HG02943 (cell line): ENCODE data around the gene GOLGA1.

Experiments
- ATAC-seq: cut with Tn5 transposase; IDR thresholded peaks from one replicate; pipeline ENCODE4 v1.9.1; 2021; ENCODE audit warnings: mild to moderate bottlenecking, low read depth, moderate library complexity; ENCODE audit not compliant: unreplicated experiment

GOLGA1 gene

DNA sequence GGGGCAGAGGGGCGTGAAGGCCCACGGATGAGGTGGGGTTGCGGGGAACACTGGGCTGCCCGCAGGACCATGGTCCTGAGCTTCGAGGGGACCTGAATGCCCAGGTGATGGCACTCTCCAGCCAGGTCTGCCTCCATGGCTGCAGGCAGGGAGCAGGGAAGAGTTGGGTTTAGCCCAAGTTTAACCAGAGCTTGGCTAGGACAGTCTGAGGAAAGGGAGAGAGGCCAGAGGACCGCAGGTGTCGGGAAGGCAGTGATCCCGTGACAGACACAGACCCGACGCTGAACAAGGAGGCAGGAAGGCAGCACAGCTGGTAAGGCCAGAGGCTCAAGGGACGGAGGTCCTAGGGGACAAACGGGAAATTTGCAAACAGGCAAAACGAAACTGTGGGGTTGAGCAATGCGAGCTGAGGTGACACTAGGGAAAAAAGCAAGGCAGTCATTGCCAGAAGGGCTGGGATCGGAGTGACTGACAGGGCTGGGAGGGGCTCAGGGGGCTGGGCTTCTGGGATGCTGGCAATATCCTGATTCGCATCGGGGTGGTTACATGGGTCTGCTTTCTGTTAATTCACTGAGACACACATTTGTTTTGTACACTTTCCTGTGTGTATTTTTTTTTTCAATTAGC is 53.9 kb downstream of the GOLGA1 start:
- ATAC-seq: no peak

GRCh38 chr9:124886461-124886860 is 54.4 kb downstream of the GOLGA1 start:
- ATAC-seq: no peak

- ATAC-seq: no peak
These were observed 55.3 kb downstream of the GOLGA1 start for GRCh38 chr9:124885551-124885950.

DNA sequence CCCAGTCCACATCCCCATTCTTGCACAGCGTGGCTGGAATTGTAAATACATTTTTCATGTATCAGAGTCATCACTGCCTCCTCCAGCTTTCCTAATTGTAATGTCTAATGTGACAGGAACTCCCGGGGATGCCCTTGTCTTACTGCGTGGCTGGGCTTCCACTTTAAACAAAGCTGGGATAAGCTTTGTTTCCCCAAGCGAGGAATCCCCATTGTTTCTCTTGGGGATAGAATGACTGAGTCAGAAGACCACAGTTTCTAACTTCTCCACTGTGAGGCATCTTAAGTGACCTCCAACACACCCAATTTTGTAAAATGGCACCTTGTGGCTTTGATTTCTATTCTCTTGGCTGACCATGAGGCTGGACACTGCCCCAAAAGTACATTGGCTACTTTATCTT is 56.5 kb downstream of the GOLGA1 start:
- no peak for ATAC-seq

- no peak for ATAC-seq
These were observed 58.7 kb downstream of the GOLGA1 start for GRCh38 chr9:124882231-124882630.

DNA sequence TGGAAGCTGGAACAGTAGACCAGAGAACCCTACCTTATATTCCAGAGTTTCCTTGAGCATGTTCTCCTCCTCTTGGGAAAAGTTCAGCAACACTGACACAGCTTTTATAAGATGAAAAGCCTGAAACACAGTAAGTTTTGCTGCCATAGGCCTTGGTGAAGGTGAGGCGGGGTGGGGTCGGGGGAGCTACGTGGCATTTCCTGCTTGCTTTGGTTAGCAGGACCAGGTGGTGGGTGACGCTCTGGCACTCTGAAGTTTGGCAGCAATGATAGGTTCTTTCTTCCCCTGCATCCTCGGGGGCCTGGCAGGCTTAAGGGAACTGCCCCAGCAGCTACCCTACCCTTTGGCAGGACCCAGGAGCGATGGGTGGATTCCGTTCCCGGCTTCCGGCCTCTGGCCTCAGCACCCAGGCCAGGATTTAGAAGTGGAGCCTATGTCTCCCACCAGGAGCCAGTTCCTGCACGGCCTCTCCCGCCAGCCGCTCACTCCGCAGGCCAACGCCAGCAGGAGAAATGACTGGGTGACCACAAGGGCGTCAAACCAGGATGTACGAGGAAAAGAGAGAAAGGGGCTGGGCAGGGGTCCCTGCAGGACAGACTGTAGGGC is 59.6 kb downstream of the GOLGA1 start:
- no peak for ATAC-seq

GRCh38 chr9:124880501-124880900 is 60.4 kb downstream of the GOLGA1 start:
- ATAC-seq: no peak

DNA sequence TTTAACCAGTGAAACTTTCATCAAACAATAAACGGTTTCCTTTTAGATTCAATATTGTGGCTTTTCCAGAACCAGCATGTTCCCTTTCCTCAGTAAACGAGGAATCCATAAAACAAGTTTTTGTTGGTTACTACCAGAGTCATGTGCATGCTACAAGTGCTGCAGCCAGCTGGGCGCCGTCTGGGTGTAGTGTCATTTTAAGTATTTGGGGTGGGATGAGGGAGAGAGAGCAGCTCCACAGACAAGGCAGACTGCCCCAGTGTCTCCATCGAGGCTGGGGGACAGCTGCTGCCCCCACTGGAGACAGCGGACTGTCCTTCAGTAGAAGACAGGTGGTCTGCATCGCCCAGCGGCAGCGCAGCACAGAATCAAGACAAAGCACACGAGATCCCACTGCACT is 61.7 kb downstream of the GOLGA1 start:
- ATAC-seq: no peak

DNA sequence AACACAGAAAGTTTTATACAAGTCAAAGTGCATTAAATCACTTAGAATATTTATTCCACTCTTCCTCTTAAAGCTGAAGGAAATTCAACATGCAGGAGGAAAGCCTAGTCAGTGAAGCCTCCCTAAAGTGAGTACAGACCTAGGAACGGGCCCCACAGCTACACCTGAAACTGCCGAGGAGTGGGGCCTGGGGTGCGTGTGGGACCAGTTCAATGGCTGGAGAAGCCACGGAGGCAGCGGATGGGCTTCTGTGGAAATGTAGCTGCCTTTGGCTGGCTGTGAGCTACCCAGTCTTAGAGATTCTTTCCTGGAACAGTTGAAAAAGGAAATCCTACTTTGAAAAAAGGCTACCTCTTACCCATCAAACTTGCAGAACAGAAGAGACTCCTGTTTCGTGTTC is 62.4 kb downstream of the GOLGA1 start:
- no peak for ATAC-seq

- ATAC-seq: no peak
These were observed 62.9 kb downstream of the GOLGA1 start for GRCh38 chr9:124878021-124878420.

DNA sequence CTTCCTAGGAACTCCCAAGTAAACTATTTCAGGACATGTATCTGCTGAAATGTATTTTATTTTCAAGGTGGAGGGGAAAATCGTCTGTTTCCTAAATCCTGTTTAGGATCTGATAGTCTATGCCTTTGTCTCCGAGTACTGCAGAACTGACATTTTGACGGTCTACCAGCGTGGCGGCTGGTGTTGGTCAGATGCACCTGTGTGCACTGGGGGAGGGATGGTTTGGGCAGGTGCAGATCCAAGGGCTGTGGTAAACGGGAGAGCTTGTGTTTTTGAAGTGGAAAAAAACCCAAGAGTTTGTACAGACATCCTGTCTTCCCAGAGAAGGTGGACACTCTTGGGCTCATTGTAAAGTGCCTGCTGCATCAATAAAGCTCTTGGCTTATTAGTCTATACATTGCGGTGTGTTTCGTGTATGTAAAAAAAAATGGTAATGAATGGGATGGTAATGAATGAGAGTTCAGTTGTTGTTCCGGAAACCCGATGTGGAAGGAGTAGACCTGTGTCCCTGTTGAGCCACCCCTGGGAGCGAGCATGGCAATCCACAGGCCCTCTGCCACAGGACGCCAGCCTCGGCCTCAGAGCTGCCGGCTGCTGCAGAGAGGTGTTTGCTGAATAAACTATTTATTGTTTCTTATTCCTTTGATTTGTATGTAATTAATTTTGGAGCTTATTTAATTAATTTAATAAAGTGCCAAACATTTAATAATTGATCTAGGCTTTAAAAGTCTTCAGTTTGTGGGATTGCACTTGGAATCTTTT is 63.7 kb downstream of the GOLGA1 start:
- no peak for ATAC-seq

GRCh38 chr9:124875501-124875900 is 65.4 kb downstream of the GOLGA1 start:
- ATAC-seq: no peak

- ATAC-seq: no peak
These were observed 67.2 kb downstream of the GOLGA1 start for GRCh38 chr9:124873664-124874063.

- no peak for ATAC-seq
These were observed 69.7 kb downstream of the GOLGA1 start for GRCh38 chr9:124871156-124871561.

DNA sequence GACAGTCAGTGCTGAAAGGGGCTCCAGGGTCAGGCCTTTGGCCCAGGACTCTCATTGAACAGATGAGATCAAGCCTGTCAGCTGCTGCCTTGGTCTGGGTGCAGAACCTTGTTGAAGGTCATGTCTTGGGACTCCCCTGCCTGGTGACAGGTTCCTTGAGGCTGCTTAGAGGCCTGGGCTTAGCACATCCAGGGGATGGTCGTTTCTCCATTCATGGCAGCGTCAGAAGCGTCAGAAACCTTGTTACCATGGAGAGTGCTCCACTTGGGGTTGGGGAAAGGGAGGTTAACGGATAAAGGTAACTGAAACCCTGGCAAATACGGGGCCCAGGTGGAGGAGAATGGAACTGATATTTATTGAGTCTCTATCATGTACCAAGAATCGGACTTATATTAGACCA is 70.2 kb downstream of the GOLGA1 start:
- ATAC-seq: no peak

DNA sequence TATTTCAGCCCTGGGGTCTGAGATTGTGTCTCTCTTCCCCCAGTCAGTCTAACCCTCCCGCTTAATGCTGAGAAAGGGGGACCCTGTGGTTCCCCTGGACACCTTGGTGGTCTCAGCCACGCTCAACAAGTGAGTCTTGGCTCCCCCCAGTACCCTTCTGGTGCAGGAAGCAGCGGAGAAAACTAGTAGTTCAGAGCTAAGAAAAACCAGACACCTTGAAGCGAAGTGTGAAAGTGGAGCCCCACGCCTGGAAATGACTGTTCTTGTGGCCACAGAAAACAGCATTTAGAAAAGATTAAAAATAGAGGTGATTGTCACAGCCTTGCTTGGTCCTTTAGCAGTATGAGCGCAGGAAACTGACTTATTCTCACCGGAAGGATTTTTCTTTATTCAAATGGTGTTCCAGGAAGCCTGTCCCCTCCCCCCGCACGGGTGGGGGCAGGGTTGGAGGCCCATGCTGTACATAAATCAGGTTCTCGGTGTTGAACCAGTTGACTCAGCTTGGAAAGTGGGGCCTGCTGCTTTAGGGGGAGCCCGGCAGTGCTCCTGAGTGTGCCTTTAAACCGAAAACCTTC is 70.8 kb downstream of the GOLGA1 start:
- ATAC-seq: peak; percentile 38

DNA sequence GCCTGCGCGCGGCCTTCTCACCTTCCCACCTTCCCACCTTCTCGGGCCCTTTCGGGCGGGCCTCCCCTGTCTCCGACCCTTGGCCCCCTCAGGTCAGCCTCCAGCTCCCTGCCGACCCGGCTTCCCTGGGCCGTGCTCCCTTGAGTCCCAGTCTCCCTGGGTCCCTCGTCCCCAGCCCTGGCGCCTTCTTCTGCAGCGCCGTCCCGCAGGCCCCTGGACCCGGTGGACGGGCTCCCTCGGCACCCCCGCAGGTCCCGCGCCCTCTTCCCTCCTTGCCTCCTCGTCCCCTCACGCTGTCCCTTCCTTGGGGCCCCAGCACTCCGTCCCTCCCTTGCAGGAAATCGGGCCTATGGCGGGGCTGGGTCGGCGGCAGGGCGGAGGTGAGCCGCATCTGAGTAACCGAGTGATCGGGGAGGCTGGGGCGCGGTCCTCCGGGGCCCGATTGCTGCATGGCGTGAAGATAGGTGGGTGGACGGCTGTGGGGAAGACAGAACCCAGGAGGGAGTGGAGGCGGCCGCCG is 71.4 kb downstream of the GOLGA1 start:
- ATAC-seq: peak; percentile 12

DNA sequence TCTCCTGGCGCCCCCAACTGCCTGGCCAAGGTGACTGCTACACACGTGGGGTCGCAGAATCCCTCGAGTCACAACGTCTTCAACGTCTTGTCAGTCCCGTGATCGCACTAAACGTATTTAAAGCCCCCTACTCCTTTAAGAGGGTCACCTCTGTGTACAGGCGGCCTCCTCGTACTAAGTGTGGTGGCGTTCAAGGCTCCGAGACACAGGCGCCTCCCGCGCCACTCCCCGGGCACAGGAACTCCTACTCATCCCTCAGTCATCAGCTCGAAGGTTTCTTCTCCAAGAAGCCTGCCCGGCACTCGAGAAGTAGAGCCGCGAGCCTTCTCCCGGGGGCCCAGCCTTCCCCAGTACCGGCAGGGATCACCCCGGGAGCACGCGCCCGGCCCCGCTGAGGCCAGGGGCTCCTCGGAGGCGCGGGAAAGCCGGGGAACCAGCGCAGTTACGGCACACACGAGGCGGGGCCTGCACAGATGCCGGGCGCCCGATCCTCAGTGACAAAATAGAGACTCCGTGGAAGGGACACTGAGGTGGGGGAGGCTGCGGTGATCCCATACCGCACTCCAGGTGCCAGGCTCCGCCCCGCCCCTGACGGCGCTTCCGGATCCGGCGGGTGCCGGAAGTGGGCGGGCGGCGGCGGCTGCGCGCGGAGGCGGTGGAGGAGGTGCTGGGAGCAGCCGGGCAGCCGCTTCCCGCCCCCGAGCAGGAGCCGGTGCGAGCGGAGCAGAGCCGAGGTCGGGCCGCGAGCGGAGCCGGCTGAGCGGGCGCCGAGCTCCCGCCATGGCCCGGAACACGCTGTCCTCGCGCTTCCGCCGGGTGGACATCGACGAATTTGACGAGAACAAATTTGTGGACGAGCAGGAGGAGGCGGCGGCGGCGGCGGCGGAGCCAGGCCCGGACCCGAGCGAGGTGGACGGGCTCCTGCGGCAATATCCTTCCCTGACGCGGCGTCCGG is 72.1 kb downstream of the GOLGA1 start:
- ATAC-seq: peak; percentile 54

GRCh38 chr9:124863371-124863871 is 77.5 kb downstream of the GOLGA1 start:
- ATAC-seq: no peak
